Right lobe of liver (tissue), 4 donors: ENCODE results near the gene GPC6.

ENCODE experiments used
- POLR2A ChIP-seq: fragments of 450-650 bp; IDR thresholded peaks from one replicate; pipeline ENCODE4 v1.6.1; 2017; ENCODE audit warnings: antibody characterized with exemption, mild to moderate bottlenecking
- TF ChIP-seq, protein P1 (sequence below), 4 donors: fragments of 200-600 bp in 3 of 4; fragments of 450-650 bp in 1 of 4; IDR thresholded peaks; one replicate each; pipeline versions ENCODE4 v1.5.1 to v1.8.0; 2016 to 2022; ENCODE audit warnings: antibody characterized with exemption in 4 of 4, mild to moderate bottlenecking in 2 of 4
- donor health status: DM: no; HTN: no; CAD: no.
- donor health status: DM: no; HTN: no; CAD: no.
- donor health status: DM: no; HTN: yes; CAD: no.

- TF ChIP-seq, protein P1, sequence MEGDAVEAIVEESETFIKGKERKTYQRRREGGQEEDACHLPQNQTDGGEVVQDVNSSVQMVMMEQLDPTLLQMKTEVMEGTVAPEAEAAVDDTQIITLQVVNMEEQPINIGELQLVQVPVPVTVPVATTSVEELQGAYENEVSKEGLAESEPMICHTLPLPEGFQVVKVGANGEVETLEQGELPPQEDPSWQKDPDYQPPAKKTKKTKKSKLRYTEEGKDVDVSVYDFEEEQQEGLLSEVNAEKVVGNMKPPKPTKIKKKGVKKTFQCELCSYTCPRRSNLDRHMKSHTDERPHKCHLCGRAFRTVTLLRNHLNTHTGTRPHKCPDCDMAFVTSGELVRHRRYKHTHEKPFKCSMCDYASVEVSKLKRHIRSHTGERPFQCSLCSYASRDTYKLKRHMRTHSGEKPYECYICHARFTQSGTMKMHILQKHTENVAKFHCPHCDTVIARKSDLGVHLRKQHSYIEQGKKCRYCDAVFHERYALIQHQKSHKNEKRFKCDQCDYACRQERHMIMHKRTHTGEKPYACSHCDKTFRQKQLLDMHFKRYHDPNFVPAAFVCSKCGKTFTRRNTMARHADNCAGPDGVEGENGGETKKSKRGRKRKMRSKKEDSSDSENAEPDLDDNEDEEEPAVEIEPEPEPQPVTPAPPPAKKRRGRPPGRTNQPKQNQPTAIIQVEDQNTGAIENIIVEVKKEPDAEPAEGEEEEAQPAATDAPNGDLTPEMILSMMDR (IDR thresholded peaks at IDR 0.05), result no peak
- no peak for TF ChIP-seq POLR2A
Observed at GRCh38 chr13:93378184-93378583, 151.6 kb downstream of the GPC6 start.
